NT2/D1 (cell line): Measurements from ENCODE around the gene JAKMIP3.

ENCODE experiments used
- DNase-seq: peaks from one replicate; pipeline ENCODE4 v3.0.0-alpha.2; 2011; ENCODE audit warnings: low read depth, low spot score
- H3K27me3 ChIP-seq: 2 replicates; pipeline ENCODE4 v1.6.0; 2011; ENCODE audit warnings: mild to moderate bottlenecking; ENCODE audit not compliant: insufficient read length, insufficient read depth
- H3K36me3 ChIP-seq: 2 replicates; pipeline ENCODE4 v1.6.1; 2011; ENCODE audit warnings: mild to moderate bottlenecking, low read length, mixed read lengths; ENCODE audit not compliant: insufficient read depth, insufficient read length
- H3K4me1 ChIP-seq: 2 replicates; pipeline ENCODE4 v1.5.1; 2011; ENCODE audit not compliant: insufficient read depth, insufficient read length
- H3K4me3 ChIP-seq: 2 replicates; pipeline ENCODE4 v1.5.1; 2011; ENCODE audit warnings: low read depth; ENCODE audit not compliant: insufficient read length
- H3K9ac ChIP-seq: 2 replicates; pipeline ENCODE4 v1.6.0; 2011; ENCODE audit warnings: low read depth; ENCODE audit not compliant: insufficient read length
- H3K9me3 ChIP-seq: 2 replicates; pipeline ENCODE4 v1.5.1; 2011; ENCODE audit warnings: mild to moderate bottlenecking, low read length; ENCODE audit not compliant: insufficient read depth
- SUZ12 ChIP-seq: IDR thresholded peaks from 2 replicates; pipeline ENCODE4 v1.6.1; 2011; ENCODE audit not compliant: insufficient read length, insufficient read depth; ENCODE audit errors: extremely low read depth
- YY1 ChIP-seq: IDR thresholded peaks from 2 replicates; pipeline ENCODE4 v1.6.1; 2011; ENCODE audit not compliant: insufficient read length, insufficient read depth
- ZNF274 ChIP-seq: IDR thresholded peaks from 2 replicates; pipeline ENCODE4 v1.6.1; 2011; ENCODE audit warnings: mild to moderate bottlenecking, low read depth, low read length

JAKMIP3 gene

DNA sequence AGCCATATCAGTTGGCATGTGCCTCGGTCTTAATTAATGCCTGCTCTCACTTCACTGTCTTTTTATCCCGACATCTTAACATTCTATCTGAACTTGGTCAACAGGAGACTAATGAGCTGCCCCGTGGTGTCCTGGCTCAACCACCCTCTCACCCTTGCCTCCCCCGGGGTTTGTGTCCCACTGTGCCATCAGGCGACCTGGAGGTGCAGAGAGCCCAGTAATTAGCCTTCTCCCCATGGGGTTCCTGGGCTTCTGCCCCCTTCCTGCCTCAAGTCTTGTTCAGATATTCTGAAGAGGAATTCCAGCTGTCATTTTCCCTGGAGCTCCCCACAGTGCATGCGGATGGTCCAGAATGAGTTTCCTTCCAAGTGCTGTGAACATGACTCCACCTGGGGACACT, 10.1 kb upstream of the JAKMIP3 start:
- H3K27me3 ChIP-seq: no peaks in the 10 kb centered on the region
- H3K9me3 ChIP-seq: peaks cover 24% of the 10 kb centered on the region; the same call in 1 of the 2 replicates
- no peak overlapping the region for H3K4me3 ChIP-seq
- no peak for TF ChIP-seq YY1
- no peak for TF ChIP-seq SUZ12
- TF ChIP-seq ZNF274: no peak
- H3K4me1 ChIP-seq: peaks cover 3% of the 10 kb centered on the region
- no peaks in the 10 kb centered on the region for H3K36me3 ChIP-seq
- no peak for DNase-seq
- no peak overlapping the region for H3K9ac ChIP-seq

DNA sequence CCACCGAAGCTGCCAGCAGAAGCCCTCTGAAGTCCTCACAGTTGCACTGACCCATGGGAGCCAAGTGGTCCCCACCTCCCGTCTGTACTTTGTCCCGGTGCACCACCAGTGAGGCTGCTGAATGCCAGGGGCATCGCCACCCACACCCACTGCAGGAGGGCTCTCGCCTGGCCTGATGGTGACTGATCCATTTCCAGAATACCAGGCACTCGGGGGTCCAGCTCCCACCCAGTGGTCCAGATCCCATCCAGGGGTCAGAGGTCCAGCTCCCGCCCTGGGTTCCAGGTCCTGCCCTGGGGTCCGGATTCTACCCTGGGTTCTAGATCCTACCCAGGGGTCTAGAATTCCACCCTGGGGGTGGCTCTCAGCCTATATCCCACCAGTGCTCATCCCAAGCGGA, 9.1 kb upstream of the JAKMIP3 start:
- TF ChIP-seq SUZ12 (no peak), YY1 (no peak), ZNF274 (no peak)
- H3K9ac ChIP-seq: no peak overlapping the region
- peaks cover 3% of the 10 kb centered on the region for H3K4me1 ChIP-seq
- H3K4me3 ChIP-seq: no peak overlapping the region
- peaks cover 19% of the 10 kb centered on the region; the same call in 1 of the 2 replicates for H3K9me3 ChIP-seq
- DNase-seq: no peak
- H3K36me3 ChIP-seq: no peaks in the 10 kb centered on the region
- no peaks in the 10 kb centered on the region for H3K27me3 ChIP-seq

DNA sequence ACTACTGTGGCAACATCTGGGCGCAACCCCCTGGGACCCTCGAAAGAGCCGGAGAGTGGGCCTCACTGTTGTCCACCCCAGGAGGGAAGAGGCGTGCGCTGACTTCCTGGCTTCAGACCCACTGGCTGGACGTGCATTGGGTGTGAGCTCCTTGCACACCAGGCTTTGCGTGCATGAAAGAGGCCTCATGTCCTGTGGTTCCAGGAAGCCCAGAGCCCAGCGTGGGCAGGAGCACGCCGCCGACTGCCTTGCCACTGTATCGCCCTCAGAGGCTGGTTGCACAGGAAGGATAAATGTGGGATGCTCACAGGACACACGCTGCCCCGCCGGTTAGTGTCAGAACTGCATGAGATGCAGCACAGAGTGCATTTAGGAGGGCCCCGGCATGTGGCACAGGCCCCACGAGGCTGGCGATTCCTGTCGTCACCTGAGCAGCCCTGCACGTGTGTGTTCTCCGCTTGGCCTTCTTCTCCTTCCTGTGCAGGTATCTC, 8.5 kb upstream of the JAKMIP3 start:
- no peak for DNase-seq
- H3K27me3 ChIP-seq: no peaks in the 10 kb centered on the region
- H3K4me1 ChIP-seq: peaks cover 3% of the 10 kb centered on the region
- H3K36me3 ChIP-seq: no peaks in the 10 kb centered on the region
- TF ChIP-seq SUZ12: no peak
- no peak for TF ChIP-seq YY1
- no peak for TF ChIP-seq ZNF274
- H3K9me3 ChIP-seq: peaks cover 13% of the 10 kb centered on the region; the same call in 1 of the 2 replicates
- no peak overlapping the region for H3K4me3 ChIP-seq
- H3K9ac ChIP-seq: no peak overlapping the region

DNA sequence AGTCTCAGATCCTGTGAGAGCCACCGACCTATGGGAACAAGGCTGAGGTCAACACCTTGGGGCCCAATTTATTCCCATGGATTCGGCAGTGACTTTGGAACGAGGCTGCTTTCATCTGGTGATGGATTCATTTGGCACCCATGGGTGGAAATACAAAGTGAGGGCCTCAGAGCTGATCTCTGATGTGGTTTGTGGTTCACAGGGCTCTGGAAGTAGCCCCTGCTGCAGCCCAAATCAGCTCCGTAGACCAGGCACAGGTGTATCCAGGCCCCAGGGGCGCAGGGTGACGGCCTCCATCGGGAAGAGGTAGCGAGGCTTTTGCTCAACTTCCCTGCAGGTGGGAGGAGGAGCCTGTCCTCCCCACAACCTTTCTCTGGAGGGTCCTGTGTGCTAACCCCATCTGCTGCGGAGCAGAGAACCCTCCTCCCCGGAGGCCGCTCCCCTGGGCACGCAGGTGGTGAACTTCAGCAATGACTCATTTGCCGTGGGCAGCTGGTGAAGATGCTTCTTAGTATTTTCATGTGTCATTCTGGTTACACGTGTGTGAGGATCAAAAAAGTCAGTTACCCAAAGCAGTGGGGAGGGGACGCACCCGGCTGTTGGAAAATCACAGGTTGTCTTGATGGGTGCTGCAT, 7.5 kb upstream of the JAKMIP3 start:
- Histone ChIP-seq H3K36me3 (no peaks in the 10 kb centered on the region), H3K4me3 (no peak overlapping the region), H3K27me3 (no peaks in the 10 kb centered on the region), H3K9ac (no peak overlapping the region), H3K4me1 (peaks cover 3% of the 10 kb centered on the region), H3K9me3 (peaks cover 3% of the 10 kb centered on the region; the same call in 1 of the 2 replicates)
- TF ChIP-seq ZNF274 (no peak), SUZ12 (no peak), YY1 (no peak)
- DNase-seq: no peak

DNA sequence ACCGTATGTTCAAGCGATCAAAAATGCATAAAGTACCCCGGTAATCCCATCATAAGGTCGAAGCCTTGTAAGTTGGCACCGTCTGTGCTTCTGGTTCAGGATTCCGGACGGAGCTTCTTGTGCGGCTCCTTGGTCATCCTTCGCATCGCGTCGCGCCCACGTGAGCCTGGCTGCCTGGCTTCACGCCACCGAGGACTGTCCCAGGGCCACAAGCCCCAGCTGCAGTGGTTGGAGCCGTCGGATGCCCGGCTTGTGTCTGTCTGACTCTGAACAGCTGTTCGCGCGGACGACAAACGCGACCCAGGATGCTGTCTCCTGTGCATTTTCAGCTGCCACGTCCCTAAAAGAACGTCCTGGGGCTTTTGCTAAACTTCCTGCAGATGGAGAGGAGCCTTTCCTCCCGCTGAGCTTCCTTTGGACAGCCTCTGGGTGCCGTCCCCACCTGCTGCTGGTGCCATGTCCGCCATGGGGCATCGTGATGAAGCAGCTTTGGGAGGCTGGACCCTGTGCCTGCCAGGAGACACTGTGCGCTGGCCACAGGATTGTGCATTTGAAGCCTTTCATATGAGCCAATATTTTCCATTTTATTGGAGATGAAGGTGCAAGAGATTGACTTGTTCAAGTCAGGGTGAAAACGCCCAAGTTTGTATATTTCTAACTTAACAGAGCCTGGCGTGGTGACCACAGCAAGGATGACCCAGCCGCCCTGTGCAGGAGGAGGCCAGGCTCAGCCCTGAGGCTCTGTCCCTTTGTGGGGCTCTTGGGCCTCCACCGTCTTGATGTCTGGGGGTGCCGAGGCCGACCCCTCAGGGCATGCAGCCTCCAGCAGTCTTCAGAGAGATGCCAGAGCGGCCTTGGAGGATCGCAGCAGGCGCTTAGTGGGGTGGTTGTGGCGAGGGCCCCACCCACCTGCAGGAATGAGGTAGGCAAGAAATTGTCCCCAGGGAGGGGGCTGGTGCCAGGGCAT, 6.7 kb upstream of the JAKMIP3 start:
- no peak for DNase-seq
- Histone ChIP-seq H3K9ac (no peak overlapping the region), H3K4me3 (no peak overlapping the region), H3K27me3 (no peaks in the 10 kb centered on the region), H3K4me1 (peaks cover 3% of the 10 kb centered on the region), H3K9me3 (peaks cover 4% of the 10 kb centered on the region; the same call in 1 of the 2 replicates), H3K36me3 (no peaks in the 10 kb centered on the region)
- TF ChIP-seq YY1 (no peak), ZNF274 (no peak), SUZ12 (no peak)

DNA sequence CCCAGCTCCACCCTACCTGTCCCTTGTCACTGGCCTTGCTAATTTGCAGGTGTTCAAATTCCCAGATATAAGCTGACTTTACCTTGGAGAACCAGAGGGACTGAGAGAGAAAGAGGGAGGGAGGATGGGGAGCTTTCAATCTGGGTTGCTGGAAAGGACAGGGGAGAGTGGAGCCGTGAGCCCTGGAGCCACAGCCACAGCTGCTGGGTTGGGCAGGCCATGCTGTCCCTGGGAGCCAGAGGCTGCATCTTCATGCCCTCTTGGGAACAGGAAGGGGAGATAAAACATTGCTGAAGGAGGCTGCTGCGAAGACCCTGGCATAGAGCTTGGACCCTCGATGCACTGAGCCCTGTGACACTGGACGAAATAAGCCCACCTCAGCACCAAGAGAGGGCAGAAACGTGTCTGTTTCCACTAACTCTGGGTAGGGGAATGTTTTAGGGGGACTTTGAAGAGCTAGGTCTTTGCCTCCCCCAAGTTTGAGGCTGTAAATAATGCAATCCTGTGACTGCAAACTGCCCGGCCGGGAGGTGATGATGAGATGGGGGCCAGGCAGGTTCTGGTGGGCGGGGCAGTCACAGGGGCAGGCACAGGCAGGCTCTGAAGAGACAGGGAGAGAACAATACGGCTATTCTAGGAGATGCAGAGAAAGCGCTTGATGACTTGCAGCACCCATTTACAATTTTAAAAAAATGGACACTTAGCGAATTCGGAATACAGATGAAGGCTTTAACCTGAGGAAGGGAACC, 5.8 kb upstream of the JAKMIP3 start:
- Histone ChIP-seq H3K36me3 (no peaks in the 10 kb centered on the region), H3K4me1 (peaks cover 3% of the 10 kb centered on the region), H3K4me3 (no peak overlapping the region), H3K9ac (peak overlapping the region; percentile 50), H3K27me3 (no peaks in the 10 kb centered on the region), H3K9me3 (peaks cover 7% of the 10 kb centered on the region; the same call in 1 of the 2 replicates)
- DNase-seq: no peak
- TF ChIP-seq SUZ12 (no peak), ZNF274 (no peak), YY1 (no peak)

DNA sequence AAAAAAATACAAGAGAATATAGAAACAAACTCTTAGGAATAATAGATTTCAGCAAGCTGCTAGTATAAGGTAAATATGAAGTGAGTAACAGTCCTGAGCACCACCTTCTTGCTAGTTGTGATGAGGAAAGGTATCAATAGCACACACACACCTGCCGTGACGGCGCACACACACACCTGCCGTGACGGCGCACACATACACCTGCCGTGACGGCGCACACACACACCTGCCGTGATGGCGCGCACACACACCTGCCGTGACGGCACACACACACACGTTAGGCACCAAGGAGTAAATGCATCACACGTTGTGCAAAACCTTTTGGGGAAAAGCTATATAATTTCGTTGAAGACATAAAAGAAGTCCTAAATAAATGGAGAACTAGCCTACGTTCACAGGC, 4.7 kb upstream of the JAKMIP3 start:
- no peaks in the 10 kb centered on the region for H3K27me3 ChIP-seq
- H3K9ac ChIP-seq: no peak overlapping the region
- no peaks in the 10 kb centered on the region for H3K36me3 ChIP-seq
- no peak for DNase-seq
- H3K9me3 ChIP-seq: peaks cover 7% of the 10 kb centered on the region; the same call in 1 of the 2 replicates
- no peak overlapping the region for H3K4me3 ChIP-seq
- H3K4me1 ChIP-seq: peaks cover 6% of the 10 kb centered on the region
- no peak for TF ChIP-seq YY1
- TF ChIP-seq SUZ12: no peak
- no peak for TF ChIP-seq ZNF274
